B cell (primary cell): ENCODE data around the gene ECHDC3. TPM values are rescaled to one million over a fixed set of nuclear protein-coding genes. Genes with fewer than 3 reads are reported as not detected.

Source experiments
- ATAC-seq: fragments of 200-7000 bp; cut with Tn5 transposase; one replicate; pipeline ENCODE4 v1.10.0; 2021; ENCODE audit warnings: low read depth, mild to moderate bottlenecking, moderate number of reproducible peaks, moderate library complexity
- CTCF ChIA-PET: fragments of 350-600 bp; sonication (Branson Sonifier 250); formaldehyde crosslinking; loops from one replicate; lab custom pipeline; 2021; ENCODE audit warnings: antibody characterized with exemption, inconsistent platforms; lab: Charles Lee
- POLR2A ChIA-PET: fragments of 350-600 bp; sonication (Branson Sonifier 250); formaldehyde crosslinking; loops from one replicate; lab custom pipeline; 2021; ENCODE audit warnings: antibody characterized with exemption; lab: Charles Lee
- DNase-seq: peaks from one replicate; pipeline ENCODE4 v3.0.0; 2013
- H2AFZ ChIP-seq: 2 replicates; pipeline ENCODE4 v1.6.1; 2012; ENCODE audit warnings: mild to moderate bottlenecking, low read depth, low read length; ENCODE audit not compliant: insufficient read depth, poor library complexity, severe bottlenecking
- H3K27ac ChIP-seq, 2 donors: 1 replicate in 1 of 2; 2 replicates in 1 of 2; pipeline ENCODE4 v1.5.1; 2012 to 2013; ENCODE audit warnings: low read length in 2 of 2, mild to moderate bottlenecking in 2 of 2, moderate library complexity in 1 of 2
- H3K27me3 ChIP-seq, 4 experiments: fragments of 200-600 bp in 1 of 4; sonication (generic) in 1 of 4; replicated peaks in 1 of 4; 1 replicate in 2 of 4; 2 replicates in 2 of 4; pipeline versions ENCODE4 v1.6.1 to v1.7.0; 2013 to 2016; ENCODE audit warnings: low read length in 3 of 4, mild to moderate bottlenecking in 2 of 4, mixed read lengths in 1 of 4, moderate library complexity in 1 of 4; ENCODE audit not compliant: insufficient read depth in 4 of 4, control insufficient read depth in 3 of 4; ENCODE audit errors: control extremely low read depth in 1 of 4
- H3K36me3 ChIP-seq, 2 experiments: replicated peaks in 1 of 2; 1 replicate in 1 of 2; 2 replicates in 1 of 2; pipeline versions ENCODE4 v1.6.1 to v1.7.1; 2013; ENCODE audit warnings: low read length in 1 of 2; ENCODE audit not compliant: insufficient read depth in 2 of 2, control insufficient read depth in 1 of 2; ENCODE audit errors: control extremely low read depth in 1 of 2, extremely low read depth in 1 of 2
- H3K4me1 ChIP-seq, 2 donors: fragments of 200-600 bp in 1 of 2; sonication (generic) in 1 of 2; 1 replicate in 1 of 2; 2 replicates in 1 of 2; pipeline versions ENCODE4 v1.5.1 to v1.6.1; 2013 to 2017; ENCODE audit warnings: low read length in 2 of 2; ENCODE audit not compliant: control insufficient read depth in 2 of 2, insufficient read depth in 2 of 2
- H3K4me2 ChIP-seq: replicated peaks from 2 replicates; pipeline ENCODE3; 2012; ENCODE audit warnings: mild to moderate bottlenecking, low read depth, low read length; ENCODE audit not compliant: poor library complexity, severe bottlenecking
- H3K4me3 ChIP-seq, 5 experiments: fragments of 200-600 bp in 1 of 5; sonication (generic) in 1 of 5; 1 replicate in 3 of 5; 2 replicates in 2 of 5; pipeline versions ENCODE4 v1.5.1 to v1.7.0; 2011 to 2016; ENCODE audit warnings: low read length in 4 of 5, mild to moderate bottlenecking in 4 of 5, low read depth in 2 of 5, control low read depth in 1 of 5, moderate library complexity in 1 of 5; ENCODE audit not compliant: insufficient read depth in 1 of 5; ENCODE audit errors: control extremely low read depth in 1 of 5, extremely low read depth in 1 of 5
- H3K79me2 ChIP-seq: fragments of 200-600 bp; sonication (generic); one replicate; pipeline ENCODE4 v1.6.0; 2016; ENCODE audit warnings: low read length; ENCODE audit not compliant: control insufficient read depth, insufficient read depth
- H3K9ac ChIP-seq: fragments of 200-600 bp; sonication (generic); 2 replicates; pipeline ENCODE4 v1.6.1; 2017; ENCODE audit warnings: mild to moderate bottlenecking, low read length, moderate library complexity
- H3K9me3 ChIP-seq, 3 donors: one replicate each; pipeline versions ENCODE4 v1.6.1 to v1.7.1; 2013; ENCODE audit warnings: low read length in 2 of 3; ENCODE audit not compliant: control insufficient read depth in 2 of 3, insufficient read depth in 1 of 3; ENCODE audit errors: control extremely low read depth in 1 of 3
- H4K20me1 ChIP-seq: 2 replicates; pipeline ENCODE4 v1.6.0; 2012; ENCODE audit warnings: mild to moderate bottlenecking, low read length; ENCODE audit not compliant: insufficient read depth, control insufficient read depth, poor library complexity, severe bottlenecking
- H3K27ac Mint-ChIP-seq: one replicate; pipeline ENCODE4 v1.8.0; 2021; ENCODE audit warnings: mixed read lengths
- H3K27me3 Mint-ChIP-seq: one replicate; pipeline ENCODE4 v1.8.0; 2021; ENCODE audit warnings: mixed read lengths
- H3K4me1 Mint-ChIP-seq: one replicate; pipeline ENCODE4 v1.8.0; 2021; ENCODE audit warnings: mixed read lengths
- H3K4me3 Mint-ChIP-seq: one replicate; pipeline ENCODE4 v1.8.0; 2021; ENCODE audit warnings: mixed read lengths
- H3K9me3 Mint-ChIP-seq: one replicate; pipeline ENCODE4 v1.8.0; 2022; ENCODE audit warnings: mixed read lengths; ENCODE audit not compliant: insufficient read depth
- CTCF ChIP-seq: fragments of 200-600 bp; IDR thresholded peaks from one replicate; pipeline ENCODE4 v1.8.0; 2022; ENCODE audit warnings: antibody characterized with exemption, mild to moderate bottlenecking
- EZH2 ChIP-seq: IDR thresholded peaks from 2 replicates; pipeline ENCODE4 v1.6.1; 2012; ENCODE audit warnings: borderline replicate concordance, low read depth, mild to moderate bottlenecking, moderate library complexity, low read length; ENCODE audit not compliant: insufficient read depth, poor library complexity, severe bottlenecking
- WGBS: methylation state at CpG from one replicate; pipeline ENCODE4 v1.1.5; 2013; ENCODE audit warnings: missing lambda C conversion rate; ENCODE audit not compliant: insufficient coverage; 5-methylcytosine and 5-hydroxymethylcytosine counted together
- intact Hi-C: fragments of 100-400 bp; cut with micrococcal nuclease; formaldehyde crosslinking; loops from one replicate; pipeline ENCODE4 v1.10.0; 2022
- polyA plus RNA-seq: library from polyadenylated mRNA; depleted of rRNA; stranded (reverse); fragments of >200 nt; gene quantifications from 2 replicates; pipeline ENCODE4 v1.2.3, GENCODE V29; 2012
- total RNA-seq, 2 donors: library from RNA; stranded (reverse); fragments of 120-200 nt in 1 of 2; gene quantifications; 1 replicate in 1 of 2; 2 replicates in 1 of 2; pipeline versions ENCODE4 v1.2.3 to v1.2.4, GENCODE V29; 2013 to 2022

ECHDC3 gene
- total and polyA plus RNA-seq, 2 donors (not counting 1 experiment from before 2014, with no cell fraction given): 3.9 to 9.6 TPM

DNA sequence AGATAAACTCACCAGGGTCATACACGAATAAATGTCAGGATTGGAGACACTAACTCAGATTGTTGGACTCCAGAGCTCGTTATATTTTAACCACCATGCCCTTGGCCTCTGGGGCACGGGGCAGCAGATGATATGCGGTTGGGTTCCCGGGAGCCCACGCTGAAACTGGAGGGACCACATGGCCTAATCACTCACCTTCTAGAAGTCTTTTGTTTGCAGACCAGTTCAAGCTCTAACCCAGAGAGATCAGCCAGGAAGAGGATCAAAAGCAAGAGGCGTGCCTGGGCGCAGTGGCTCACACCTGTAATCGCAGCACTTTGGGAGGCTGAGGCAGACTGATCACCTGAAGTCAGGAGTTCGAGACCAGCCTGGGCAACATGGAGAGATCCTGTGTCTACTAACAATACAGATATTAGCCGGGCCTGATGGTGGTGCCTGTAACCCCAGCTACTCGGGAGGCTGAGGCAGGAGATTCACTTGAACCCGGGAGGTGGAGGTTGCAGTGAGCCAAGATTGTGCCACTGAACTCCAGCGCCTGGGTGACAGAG lies 42.6 kb upstream of the ECHDC3 start:
- peak overlapping the region; percentile 73 for H3K27ac Mint-ChIP-seq
- POLR2A ChIA-PET: interaction anchor here (1.0 to 1.7 kb wide), 3 partner anchors 11 to 15 kb away, joined by 3 to 6 read pairs (median 4); no protein-coding TSS in a partner anchor
- H3K27ac ChIP-seq: peak overlapping the region; percentile 25 to 70

More for the DNA sequence above, 42.6 kb upstream of the ECHDC3 start:
- Mint-ChIP-seq H3K4me1 (peaks cover 60% of the 10 kb centered on the region), H3K9me3 (no peaks in the 10 kb centered on the region), H3K27me3 (no peaks in the 10 kb centered on the region), H3K4me3 (peak overlapping the region; percentile 46)
- Histone ChIP-seq H2AFZ (no peak overlapping the region), H3K4me2 (peak overlapping the region; percentile 56), H4K20me1 (no peaks in the 10 kb centered on the region), H3K27me3 (no peaks in the 10 kb centered on the region), H3K36me3 (no peaks in the 10 kb centered on the region), H3K4me1 (peaks cover 41 to 64% of the 10 kb centered on the region in 2 donors), H3K4me3 (peak overlapping the region in 1 of 5 experiments; percentile 8), H3K9me3 (peaks cover 0 to 4% (median 0%) of the 10 kb centered on the region in 3 donors), H3K9ac (no peak overlapping the region), H3K79me2 (peaks cover 7% of the 10 kb centered on the region)
- TF ChIP-seq EZH2 (no peak), CTCF (no peak)
- intact Hi-C loops: loop anchor here (1.0 to 5.0 kb wide), 3 partner anchors 11 to 37 kb away; no protein-coding TSS in a partner anchor
- CTCF ChIA-PET: interaction anchor here (1.0 to 1.7 kb wide), 7 partner anchors 10 to 90 kb away, joined by 3 to 7 read pairs (median 4); no protein-coding TSS in a partner anchor
- DNase-seq: no peak
- no peak for ATAC-seq
- 72% methylated on average over 11 of the region's 14 CpGs for WGBS
